ENCODE results near the gene CTNNA3. TPM values are rescaled to one million over a fixed set of nuclear protein-coding genes. Genes with fewer than 3 reads are reported as not detected.
"Not testable (repeated sequence)": the region's sequence is repeated elsewhere in the genome, so short reads cannot be mapped to it uniquely, and the experiment has no call there.

Gene CTNNA3
- total RNA-seq, 2 donors from 2014 or later = 0.37 to 1.1 TPM

GRCh38 chr10:67599597-67599996 lies 96.4 kb downstream of the CTNNA3 start:
- H3K27ac ChIP-seq = no peak overlapping the region
- no peaks in the 10 kb centered on the region for H3K36me3 ChIP-seq
- no peak overlapping the region for H3K9ac ChIP-seq (ENCODE audit: low read depth in 2 of 2, low read length in 2 of 2)
- no peaks in the 10 kb centered on the region for H3K9me3 ChIP-seq
- no peak for TF ChIP-seq CTCF (IDR thresholded peaks at IDR 0.05)
- no peak for DNase-seq
- H3K4me3 ChIP-seq = no peak overlapping the region
- H3K27me3 ChIP-seq = no peaks in the 10 kb centered on the region
- intact Hi-C loops (cut with DNase I) = no loop called here
- H3K4me1 ChIP-seq = no peaks in the 10 kb centered on the region

GRCh38 chr10:67596641-67597040 lies 99.4 kb downstream of the CTNNA3 start:
- H3K4me1 ChIP-seq = no peaks in the 10 kb centered on the region
- H3K27ac ChIP-seq = no peak overlapping the region
- no peaks in the 10 kb centered on the region for H3K27me3 ChIP-seq
- H3K9me3 ChIP-seq = no peaks in the 10 kb centered on the region
- DNase-seq = no peak
- TF ChIP-seq CTCF (IDR thresholded peaks at IDR 0.05) = no peak
- H3K36me3 ChIP-seq = no peaks in the 10 kb centered on the region
- H3K9ac ChIP-seq (ENCODE audit: low read depth in 2 of 2, low read length in 2 of 2) = no peak overlapping the region
- intact Hi-C loops (cut with DNase I) = no loop called here
- no peak overlapping the region for H3K4me3 ChIP-seq

- DNase-seq = no peak
- H3K27me3 ChIP-seq = no peaks in the 10 kb centered on the region
- H3K36me3 ChIP-seq = no peaks in the 10 kb centered on the region
- no peaks in the 10 kb centered on the region for H3K4me1 ChIP-seq
- H3K27ac ChIP-seq = no peak overlapping the region
- intact Hi-C loops (cut with DNase I) = no loop called here
- no peaks in the 10 kb centered on the region for H3K9me3 ChIP-seq
- H3K9ac ChIP-seq (ENCODE audit: low read depth in 2 of 2, low read length in 2 of 2) = no peak overlapping the region
- TF ChIP-seq CTCF (IDR thresholded peaks at IDR 0.05) = no peak
- H3K4me3 ChIP-seq = no peak overlapping the region
Measured at GRCh38 chr10:67587771-67588170, 108.2 kb downstream of the CTNNA3 start.

GRCh38 chr10:67575532-67575931 lies 120.5 kb downstream of the CTNNA3 start:
- TF ChIP-seq CTCF (IDR thresholded peaks at IDR 0.05) = no peak
- intact Hi-C loops (cut with DNase I) = no loop called here
- Histone ChIP-seq H3K4me3 (no peak overlapping the region), H3K27me3 (no peaks in the 10 kb centered on the region), H3K36me3 (no peaks in the 10 kb centered on the region), H3K4me1 (no peaks in the 10 kb centered on the region), H3K27ac (no peak overlapping the region), H3K9ac (ENCODE audit: low read depth in 2 of 2, low read length in 2 of 2) (no peak overlapping the region), H3K9me3 (no peaks in the 10 kb centered on the region)
- DNase-seq = no peak

GRCh38 chr10:67573484-67573883 lies 122.5 kb downstream of the CTNNA3 start:
- Histone ChIP-seq H3K27ac (no peak overlapping the region), H3K9ac (ENCODE audit: low read depth in 2 of 2, low read length in 2 of 2) (no peak overlapping the region), H3K27me3 (no peaks in the 10 kb centered on the region), H3K9me3 (no peaks in the 10 kb centered on the region), H3K4me3 (no peak overlapping the region), H3K36me3 (no peaks in the 10 kb centered on the region), H3K4me1 (no peaks in the 10 kb centered on the region)
- no peak for DNase-seq
- TF ChIP-seq CTCF (IDR thresholded peaks at IDR 0.05) = no peak
- intact Hi-C loops (cut with DNase I) = no loop called here

- Histone ChIP-seq H3K9ac (ENCODE audit: low read depth in 2 of 2, low read length in 2 of 2) (no peak overlapping the region), H3K36me3 (no peaks in the 10 kb centered on the region), H3K4me1 (no peaks in the 10 kb centered on the region), H3K4me3 (no peak overlapping the region), H3K27me3 (no peaks in the 10 kb centered on the region), H3K27ac (no peak overlapping the region), H3K9me3 (no peaks in the 10 kb centered on the region)
- TF ChIP-seq CTCF (IDR thresholded peaks at IDR 0.05) = no peak
- intact Hi-C loops (cut with DNase I) = no loop called here
- DNase-seq = no peak
Measured at GRCh38 chr10:67571503-67571902, 124.5 kb downstream of the CTNNA3 start.

- intact Hi-C loops (cut with DNase I); H3K9ac ChIP-seq (ENCODE audit: low read depth in 2 of 2, low read length in 2 of 2); H3K9me3 ChIP-seq; H3K27me3 ChIP-seq; H3K4me1 ChIP-seq; H3K4me3 ChIP-seq; H3K36me3 ChIP-seq; H3K27ac ChIP-seq; DNase-seq: not testable (repeated sequence)
Measured at GRCh38 chr10:67558311-67558710, 137.7 kb downstream of the CTNNA3 start.

Measured in colonic mucosa (tissue), 4 donors.